Stimulated activated CD8-positive, alpha-beta memory T cell treated with anti-CD3 and anti-CD28 coated beads, Interleukin-15, amount 100 ng/mL, for 48 hours (primary cell): ENCODE measurements around the gene WDR91.
"Not testable (repeated sequence)": the region's sequence is repeated elsewhere in the genome, so short reads cannot be mapped to it uniquely, and the experiment has no call there.

ENCODE experiments used
- DNase-seq, 2 donors: peaks; one replicate each; pipeline ENCODE4 v3.0.0-alpha.2; 2020; ENCODE audit warnings: low read depth in 2 of 2

WDR91 gene

DNA sequence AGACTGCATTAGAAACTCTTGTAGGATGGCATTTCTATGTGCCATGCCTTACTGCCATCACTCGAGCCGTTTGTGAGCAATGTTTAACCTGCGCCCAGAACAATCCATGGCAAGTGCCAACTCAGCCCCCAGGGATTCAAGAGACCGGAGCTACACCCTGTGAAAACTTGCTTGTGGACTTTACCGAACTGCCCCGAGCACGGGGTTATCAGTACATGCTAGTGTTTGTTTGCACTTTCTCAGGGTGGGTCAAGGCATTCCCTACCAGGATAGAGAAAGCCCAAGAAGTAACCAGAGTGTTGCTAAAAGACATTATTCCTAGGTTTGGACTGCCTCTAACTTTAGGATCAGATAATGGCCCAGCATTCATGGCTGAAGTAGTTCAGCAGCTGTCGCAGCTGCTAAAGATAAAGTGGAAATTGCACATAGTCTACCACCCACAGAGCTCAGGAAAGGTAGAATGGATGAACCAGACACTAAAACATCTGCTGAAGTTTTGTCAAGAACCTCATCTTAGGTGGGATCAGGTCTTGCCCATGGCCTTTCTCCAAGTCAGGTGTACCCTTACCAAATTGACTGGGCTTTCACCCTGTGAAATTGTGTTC lies 31.9 kb downstream of the WDR91 start:
- DNase-seq = no peak

DNA sequence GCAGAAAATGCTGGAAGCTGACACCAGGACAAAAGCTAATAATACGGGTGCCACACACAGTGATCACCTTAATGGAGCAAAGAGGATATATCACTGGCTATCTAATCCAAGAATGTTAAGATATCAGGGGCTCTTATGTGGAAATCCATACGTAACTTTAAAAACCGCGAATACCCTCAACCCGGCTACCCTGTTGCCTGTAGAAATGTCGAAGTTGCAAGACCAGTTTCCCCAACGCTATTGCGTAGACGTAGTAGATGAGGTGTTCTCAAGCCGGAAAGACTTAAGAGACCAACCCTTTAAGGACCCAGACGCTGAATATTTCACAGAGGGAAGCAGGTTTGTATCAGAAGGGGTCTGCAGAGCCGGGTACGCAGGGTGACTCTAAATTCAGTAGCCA lies 33.0 kb downstream of the WDR91 start:
- DNase-seq = no peak

DNA sequence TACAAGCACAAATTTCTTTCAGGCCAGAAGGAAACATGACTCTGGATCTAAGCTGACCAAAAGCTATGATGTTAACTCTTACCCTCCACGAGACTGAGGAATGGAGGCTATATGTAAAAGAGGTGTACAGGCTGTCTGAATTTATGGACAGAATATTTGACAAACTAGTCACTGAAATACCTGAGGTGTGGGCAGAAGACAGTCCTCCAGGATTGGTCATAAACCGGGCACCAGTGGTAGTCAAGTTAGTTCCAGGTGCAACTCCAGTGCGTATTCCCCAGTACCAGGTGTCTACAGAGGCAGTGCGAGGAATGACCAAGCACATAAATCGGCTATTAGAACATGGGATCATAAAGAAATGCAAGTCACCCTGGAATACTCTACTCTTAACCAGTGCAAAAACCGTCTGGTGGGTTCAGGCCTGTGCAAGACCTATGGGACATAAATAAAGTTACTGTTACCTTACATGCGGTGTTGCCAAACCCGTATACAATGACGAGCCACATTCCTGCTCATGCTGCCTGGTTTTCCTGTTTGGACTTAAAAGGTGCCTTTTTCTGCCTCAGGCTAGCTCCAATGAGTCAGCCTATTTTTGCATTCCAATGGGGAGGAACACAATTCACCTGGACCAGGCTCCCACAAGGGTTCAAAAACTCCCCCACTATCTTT lies 34.2 kb downstream of the WDR91 start:
- DNase-seq = no peak

DNA sequence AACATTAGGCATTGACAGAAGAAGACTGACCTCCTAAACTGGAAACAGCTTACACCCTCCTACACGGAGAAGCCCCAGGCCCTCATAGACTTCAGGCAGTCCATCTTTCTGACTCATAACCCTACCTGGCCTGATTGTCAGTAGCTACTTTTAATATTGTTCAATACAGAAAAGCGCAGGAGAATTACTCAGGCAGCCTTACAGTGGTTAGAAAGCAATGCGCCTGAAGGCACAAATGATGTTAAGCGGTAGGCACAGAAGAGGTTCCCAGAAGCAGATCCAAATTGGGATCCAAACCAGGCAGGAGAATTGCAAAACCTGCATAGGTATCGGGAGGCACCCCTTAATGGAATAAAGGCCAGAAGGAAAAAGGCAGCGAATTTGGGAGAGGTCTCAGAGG lies 35.4 kb downstream of the WDR91 start:
- DNase-seq = no peak

DNA sequence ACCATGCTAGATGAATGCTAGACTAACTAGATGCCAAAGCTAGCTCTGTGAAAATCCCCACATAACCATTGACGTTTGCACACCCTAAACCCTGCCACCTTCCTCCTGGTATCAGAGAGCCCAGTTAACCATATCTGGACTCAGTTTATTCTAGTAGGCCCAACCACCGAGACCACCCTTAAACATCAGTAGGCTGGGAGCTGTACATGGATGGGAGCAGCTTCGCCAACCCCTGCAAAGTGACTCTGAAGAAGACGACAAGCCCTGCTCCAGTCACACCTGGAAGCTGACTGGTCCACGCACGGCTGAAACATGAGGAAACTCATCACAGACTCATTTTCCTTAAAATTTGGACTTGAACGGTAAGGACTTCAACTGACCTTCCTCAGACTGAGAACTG lies 36.4 kb downstream of the WDR91 start:
- DNase-seq = no peak

DNA sequence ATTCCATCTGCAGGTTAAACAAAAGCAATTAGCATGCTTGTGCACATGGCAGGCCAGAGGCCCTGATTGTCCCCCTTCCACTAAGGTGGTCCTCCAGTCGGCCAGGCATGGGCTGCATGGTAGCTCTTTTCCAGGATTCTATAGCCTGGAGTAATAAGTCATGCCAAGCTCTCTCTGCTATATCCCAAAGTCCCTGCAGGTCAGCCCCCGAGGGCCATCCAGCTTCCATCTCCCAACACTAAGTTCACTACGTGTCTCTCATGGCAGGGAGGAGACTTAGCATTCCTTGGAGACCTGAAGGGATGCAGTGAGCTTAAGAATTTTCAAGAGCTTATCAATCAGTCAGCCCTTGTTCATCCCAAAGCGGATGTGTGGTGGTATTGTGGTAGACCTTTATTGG lies 37.4 kb downstream of the WDR91 start:
- DNase-seq = not testable (repeated sequence)

DNA sequence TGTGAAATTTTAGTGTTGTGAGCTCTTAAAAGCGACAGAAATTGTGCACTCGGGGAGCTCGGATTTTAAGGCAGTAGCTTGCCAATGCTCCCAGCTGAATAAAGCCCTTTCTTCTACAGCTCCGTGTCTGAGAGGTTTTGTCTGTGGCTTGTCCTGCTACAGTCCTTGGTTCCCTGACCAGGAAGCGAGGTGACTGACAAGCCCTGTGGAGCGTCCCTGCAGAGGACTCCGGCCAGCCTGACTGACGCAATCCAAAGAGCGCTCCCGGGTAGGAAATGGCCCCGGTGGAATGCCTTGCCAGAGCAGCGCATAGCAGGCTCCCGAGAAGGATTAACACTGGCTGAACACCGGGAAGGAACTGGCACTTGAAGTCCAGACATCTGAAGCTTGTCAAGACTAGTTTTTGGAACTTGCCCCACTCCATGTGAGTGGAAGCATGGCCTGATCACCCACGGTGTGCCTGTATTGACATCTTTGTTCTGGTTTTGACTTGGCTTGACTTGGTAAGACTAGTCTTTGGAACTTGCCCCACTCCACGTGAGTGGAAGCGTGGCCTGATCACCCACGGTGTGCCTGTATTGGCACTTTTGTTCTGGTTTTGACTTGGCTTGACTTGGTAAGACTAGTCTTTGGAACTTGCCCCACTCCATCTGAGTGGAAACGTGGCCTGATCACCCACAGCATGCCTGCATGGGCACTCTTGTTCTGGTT lies 39.6 kb downstream of the WDR91 start:
- DNase-seq = not testable (repeated sequence)

DNA sequence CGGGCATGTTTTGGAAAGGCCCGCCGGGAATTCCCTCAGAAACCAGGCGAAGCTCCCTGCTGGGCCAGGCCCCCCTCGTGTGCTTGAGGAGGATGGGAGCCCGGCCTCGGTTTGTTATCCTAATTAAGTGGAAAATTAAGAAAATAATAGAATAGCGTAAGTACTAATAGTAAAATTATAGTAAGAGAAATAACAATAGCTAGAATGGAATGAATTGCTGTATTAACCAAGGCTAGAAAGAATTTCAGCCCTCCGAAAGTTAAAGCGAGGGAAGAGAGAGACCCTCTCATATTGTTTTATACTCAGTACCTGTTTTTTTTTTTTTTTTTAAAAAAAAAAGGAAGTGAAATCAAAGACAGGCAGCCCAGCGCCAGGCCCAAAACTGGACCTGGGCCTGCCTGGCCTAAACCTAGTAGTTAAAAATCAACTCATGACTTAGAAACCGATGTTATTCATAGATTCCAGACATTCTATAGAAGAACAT lies 40.3 kb downstream of the WDR91 start:
- not testable (repeated sequence) for DNase-seq

DNA sequence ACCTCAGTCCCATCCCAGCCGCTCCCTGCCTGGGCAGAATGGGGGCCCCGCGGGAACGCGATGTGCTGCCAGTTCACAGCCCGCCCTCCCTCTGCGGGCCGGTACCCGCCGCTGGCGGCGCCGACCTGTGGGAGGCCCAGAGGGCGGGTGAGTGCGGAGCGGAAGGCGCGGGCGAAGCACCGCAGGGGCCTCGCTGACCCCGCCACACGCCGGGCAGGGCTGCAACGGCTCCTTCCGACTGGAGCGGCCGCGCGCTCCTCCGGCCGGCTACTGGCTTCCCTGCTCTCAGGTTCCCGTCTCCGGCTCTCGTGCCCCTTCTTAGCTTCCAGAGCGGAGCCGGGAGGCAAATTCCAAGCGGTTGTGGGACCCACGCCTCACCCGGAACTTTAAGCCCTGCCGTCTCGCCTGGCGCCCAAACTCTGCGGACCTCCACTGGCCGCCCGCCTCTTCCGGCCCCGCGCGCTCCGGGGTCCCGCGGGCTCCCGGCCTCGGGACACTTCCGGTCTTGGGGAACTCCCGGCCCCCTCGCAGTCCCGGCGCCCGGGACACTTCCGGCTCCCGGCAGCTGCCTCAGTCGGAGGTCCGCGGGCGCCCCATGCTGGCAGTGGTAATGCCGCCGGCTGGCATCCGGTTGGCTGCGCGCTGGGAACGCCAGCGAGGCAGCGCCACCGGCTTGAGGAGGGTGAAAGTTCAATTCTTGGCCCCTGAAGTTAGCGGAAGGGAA lies 40.9 kb downstream of the WDR91 start, which contains the start of gene CYREN:
TSS of gene CYREN (minus strand) at position 434 of the 724 bp plus-strand sequence. CDS start 1,785 bp downstream, outside the sequence.
- peak; percentile 93 to 94 for DNase-seq

DNA sequence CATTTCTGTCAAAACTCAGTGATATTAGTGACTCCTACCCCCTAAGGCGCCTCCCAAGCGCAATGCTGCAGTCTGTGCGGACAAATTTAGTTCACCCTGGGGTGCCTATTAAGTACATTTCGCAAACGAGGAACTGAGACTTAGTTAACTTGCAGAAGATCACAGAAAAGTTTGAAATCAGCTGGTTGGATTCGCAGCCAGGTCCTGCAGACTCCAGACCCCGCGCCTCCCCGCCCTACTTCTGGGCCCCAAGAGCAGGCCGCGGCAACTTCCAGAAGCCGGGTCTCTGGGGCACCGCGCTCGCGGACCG lies 41.4 kb downstream of the WDR91 start:
- DNase-seq = no peak

DNA sequence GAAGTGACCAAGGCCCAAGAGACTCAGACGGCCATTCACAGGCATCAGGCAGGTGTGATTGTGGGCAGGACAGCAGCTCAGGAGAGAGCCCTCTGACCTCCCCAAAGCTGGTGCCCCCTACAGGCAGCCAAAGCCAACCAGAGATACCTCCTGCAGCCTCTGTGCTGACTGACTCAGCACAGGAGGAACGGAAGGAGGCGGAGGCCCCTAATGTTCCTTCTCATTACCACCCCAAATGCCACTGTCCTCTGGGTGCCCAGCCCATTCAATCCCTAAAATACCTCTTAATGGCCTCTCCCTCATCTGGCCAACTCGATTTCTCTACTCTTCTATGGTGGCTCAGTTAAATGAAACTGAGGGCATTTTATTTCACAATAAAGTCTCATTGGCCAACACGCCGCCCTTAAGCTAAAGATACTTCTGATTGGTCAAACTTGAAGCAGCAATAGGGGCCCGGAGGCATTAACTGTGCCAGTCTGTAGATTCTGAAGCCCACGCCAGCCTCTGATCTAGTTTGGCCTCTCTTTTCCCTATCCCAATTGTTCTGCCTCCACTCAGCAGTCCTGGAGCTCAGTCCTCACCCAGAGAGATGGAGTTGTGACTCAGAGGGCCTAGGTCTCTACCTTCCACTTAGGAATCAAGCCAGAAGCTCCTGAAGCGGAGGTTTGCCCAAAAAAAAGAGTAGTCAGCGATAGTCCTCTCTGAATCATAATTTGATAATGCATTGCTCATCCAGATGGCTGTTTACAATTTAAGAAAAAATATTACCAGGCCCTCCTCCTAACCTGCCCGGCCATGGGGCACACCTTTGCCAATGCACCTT lies 42.0 kb downstream of the WDR91 start:
- peak; percentile 63 for DNase-seq

DNA sequence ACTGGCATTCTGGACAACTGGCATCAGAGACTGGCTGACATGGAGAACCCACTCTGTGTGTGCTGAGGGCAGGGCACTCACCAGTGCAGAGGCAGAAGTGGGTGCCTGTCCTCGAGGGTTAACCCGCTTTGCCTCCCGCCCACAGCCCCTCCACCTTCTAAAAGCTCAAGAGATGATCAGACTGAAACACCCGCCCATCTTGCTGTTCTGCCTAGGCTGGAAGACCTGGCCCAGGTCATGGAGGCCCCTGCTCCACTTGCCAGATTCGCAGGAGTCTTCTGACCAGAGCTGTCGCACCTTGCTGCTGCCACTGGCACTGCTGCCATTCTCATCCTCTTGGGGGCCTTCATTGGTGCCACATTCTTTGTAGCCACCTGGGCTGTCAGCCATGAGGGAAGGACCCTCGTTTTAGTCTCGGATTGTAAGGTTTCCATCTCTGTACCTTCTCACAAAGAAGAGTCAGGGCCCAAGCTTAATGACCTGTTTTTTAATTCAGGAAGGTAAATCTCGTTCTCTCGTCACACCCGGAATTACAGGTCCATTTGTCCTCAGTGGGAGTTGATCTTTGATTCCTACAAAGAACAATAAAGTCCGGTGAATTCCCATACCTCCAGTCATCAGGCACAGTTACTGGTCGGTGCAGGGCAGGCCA lies 42.7 kb downstream of the WDR91 start:
- no peak for DNase-seq

DNA sequence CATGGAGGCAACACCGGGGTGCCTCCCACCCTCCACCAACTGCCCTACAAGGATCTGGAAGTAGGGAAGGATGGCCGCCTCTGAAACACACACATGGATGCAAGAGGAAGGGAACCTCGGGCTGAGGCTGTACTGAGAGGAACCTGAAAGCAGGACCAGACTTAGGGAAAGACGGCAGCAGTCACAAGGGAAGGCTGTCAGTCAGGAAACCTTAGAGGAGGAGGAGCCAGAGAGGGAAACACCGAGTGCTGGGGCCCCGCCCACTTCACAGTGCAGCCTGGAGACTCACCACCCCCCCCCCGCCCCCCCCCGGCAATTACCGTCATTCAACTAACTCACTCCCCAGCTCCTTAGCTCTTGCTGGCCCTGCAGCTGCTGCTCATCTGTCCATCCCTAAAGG lies 43.3 kb downstream of the WDR91 start:
- DNase-seq = no peak

DNA sequence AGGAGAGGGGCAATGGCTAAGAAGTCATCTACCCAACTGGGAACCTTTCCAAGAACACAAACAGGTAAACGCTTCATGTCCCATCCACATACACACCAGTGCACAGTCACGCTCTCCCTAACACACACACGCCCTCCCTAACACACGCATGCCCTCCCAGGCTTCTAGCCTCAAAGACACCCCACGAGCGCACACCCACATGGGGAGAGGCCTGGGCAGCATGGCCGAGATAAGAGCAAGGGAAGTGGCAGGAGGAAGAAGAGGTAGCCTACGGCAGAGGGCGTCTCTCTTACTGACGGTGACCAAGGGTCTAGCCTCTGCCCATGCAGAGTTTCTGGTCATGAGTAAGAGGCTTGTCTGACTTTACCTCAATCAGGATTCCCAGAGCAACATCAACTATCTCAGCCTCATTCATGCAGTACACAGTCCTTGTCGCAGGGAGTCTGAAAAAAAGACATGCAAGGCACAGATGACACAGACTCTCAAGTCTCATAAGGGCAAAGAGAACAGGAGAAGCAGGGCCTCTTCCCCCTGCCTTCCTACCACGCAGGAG lies 43.9 kb downstream of the WDR91 start:
- DNase-seq = no peak

DNA sequence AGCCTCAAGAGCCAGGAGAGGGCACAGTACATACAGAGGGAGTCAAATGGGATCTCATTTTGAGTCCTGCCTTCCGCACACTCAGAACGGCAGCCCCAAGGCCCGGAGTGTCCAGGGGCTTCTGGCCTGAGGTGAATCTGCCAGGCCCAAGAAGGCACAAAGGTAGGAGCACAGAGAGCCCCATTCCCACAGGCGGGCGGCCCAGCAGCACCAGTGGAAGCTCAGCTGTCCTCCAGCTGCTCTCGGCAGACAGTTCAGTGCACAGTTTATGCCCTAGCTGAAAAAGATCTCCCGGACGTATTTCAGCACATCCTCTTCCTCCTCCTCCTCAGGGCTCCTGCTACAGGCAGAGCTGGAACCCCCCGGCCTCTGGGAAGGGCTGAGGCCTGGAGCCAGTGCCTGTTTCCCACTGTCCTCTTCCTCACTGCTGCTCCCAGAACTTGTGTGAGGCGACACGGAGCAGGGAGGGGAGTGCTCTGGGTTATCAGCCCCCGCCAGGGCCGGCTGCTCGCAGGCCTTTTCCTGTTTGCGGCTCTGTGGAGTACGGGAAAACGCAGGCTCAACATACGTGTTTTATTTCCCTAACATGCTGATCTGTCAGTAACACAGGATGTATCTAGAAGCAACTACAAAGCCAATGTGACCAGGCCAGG lies 44.9 kb downstream of the WDR91 start:
- no peak for DNase-seq

DNA sequence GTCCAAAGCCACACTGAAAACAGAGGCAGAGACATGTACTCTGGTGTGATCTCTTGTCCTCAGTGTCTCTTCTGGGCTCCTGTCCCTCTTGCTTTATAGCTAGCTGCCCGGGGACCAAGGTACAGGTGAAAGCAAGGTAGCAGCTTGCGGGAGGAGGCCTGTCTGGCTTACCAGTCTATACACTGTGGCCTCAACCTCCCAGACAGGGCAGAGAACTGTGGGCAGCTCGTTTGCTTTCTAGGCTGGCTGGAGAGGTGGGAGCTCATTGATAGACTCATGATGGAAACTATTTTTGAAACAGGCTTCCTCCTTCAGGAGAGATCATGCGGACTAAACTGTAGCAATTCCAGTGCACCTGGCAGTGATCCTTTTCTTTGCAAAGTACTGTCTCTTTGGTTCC lies 45.5 kb downstream of the WDR91 start:
- no peak for DNase-seq

DNA sequence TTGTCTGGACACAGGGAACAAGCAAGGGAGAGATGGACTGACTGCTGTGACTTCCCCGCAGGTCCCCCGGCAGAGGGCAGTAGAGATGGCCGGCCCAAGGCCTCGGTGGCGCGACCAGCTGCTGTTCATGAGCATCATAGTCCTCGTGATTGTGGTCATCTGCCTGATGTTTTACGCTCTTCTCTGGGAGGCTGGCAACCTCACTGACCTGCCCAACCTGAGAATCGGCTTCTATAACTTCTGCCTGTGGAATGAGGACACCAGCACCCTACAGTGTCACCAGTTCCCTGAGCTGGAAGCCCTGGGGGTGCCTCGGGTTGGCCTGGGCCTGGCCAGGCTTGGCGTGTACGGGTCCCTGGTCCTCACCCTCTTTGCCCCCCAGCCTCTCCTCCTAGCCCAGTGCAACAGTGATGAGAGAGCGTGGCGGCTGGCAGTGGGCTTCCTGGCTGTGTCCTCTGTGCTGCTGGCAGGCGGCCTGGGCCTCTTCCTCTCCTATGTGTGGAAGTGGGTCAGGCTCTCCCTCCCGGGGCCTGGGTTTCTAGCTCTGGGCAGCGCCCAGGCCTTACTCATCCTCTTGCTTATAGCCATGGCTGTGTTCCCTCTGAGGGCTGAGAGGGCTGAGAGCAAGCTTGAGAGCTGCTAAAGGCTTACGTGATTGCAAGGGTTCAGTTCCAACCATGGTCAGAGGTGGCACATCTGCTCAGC lies 46.8 kb downstream of the WDR91 start:
- no peak for DNase-seq

DNA sequence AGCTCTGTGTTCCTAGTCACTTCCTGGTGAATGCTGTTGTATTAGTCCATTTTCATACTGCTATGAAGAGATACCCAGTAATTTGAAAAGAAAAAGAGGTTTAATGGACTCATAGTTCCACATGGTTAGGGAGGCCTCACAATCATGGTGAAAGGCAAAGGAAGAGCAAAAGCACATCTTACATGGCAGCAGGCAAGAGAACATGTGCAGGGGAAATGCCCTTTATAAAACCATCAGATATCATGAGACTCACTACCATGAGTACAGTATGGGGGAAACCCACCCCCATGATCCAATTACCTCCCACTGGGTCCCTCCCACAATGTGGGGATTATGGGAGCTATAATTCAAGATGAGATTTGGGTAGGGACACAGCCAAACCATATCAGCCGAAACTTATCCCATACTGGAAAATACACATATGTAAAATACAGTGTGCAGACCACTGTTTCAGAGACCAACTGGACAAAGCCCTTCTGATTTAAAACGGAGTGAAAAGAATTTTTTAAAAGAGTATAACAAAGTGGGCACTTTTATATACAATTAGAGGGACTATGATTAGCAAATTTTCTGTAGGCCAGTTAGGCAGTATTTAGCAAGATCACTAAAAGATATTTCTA lies 48.8 kb downstream of the WDR91 start:
- no peak for DNase-seq

DNA sequence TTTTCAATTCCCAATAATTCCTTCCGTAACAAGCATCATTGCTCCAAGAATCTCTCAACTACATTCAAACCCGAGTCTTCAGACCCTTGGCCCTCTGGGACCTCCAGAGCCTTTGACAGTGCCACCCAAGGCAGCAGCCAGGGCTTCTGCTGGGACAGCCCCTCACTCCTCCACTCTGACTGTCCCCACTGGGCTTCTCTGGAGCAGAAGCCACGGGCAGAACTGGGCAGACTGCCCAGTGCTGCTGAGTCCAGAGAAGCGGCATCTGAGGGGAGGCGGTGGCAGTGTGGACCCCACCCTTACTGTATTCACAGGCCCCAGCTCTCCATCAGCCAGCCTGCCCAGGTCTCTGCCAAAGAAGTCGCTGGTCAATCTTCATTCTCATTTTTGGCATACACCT lies 49.7 kb downstream of the WDR91 start:
- DNase-seq = no peak
